K562 (cell line): ENCODE results near the gene IL3RA. TPM values are rescaled to one million over a fixed set of nuclear protein-coding genes. Genes with fewer than 3 reads are reported as not detected.
A peak's percentile ranks its signal among the peaks of the same experiment; 100 is the strongest.

ENCODE experiments used
- ATAC-seq: fragments of 200-7000 bp; cut with Tn5 transposase; 3 replicates; pipeline ENCODE4 v1.9.1; 2020; ENCODE audit warnings: moderate library complexity
- BruUV-seq: library from RNA; stranded (reverse); fragments of 400-500 nt; replicated peaks from 2 replicates; lab custom pipeline; 2021; lab: Mats Ljungman, UMichigan
- CTCF ChIA-PET: fragments of 300-600 bp; formaldehyde crosslinking; extraction: SDS; loops from one replicate; lab custom pipeline; 2021; ENCODE audit warnings: low intra/inter-chr PET ratio; lab: Yijun Ruan, JAX
- POLR2A ChIA-PET: fragments of 300-600, 350-650 bp; sonication (Branson Sonifier 250); formaldehyde crosslinking; extraction: SDS; loops from one replicate; lab custom pipeline; 2021; ENCODE audit warnings: antibody characterized with exemption, inconsistent platforms; lab: Yijun Ruan, JAX
- DNase-seq, 4 experiments: peaks; one replicate each; pipeline versions ENCODE4 v3.0.0 to v3.0.0-alpha.2; 2011 to 2018; ENCODE audit warnings: low spot score in 3 of 4, mixed read lengths in 3 of 4; ENCODE audit errors: extremely low read depth in 1 of 4
- FAIRE-seq: peaks from 2 replicates; lab custom pipeline; 2011; peaks lifted over from hg19 to GRCh38; lab: Jason Lieb, UNC
- H2AFZ ChIP-seq: 2 replicates; pipeline ENCODE4 v1.6.0; 2011; ENCODE audit warnings: low read depth, low read length, control low read depth, inconsistent platforms
- H3K27ac ChIP-seq: fragments of 200-600 bp; 3 replicates; pipeline ENCODE4 v1.8.0; 2011; ENCODE audit warnings: low read depth, mild to moderate bottlenecking, control low read depth, inconsistent platforms, low read length, moderate library complexity, mixed read lengths; ENCODE audit errors: extremely low read depth
- H3K27me3 ChIP-seq, 2 experiments: fragments of 300-600 bp in 1 of 2; 2 replicates in 1 of 2; 3 replicates in 1 of 2; pipeline versions ENCODE4 v1.6.0 to v1.8.0; 2011; ENCODE audit warnings: inconsistent platforms in 2 of 2, low read length in 2 of 2, mild to moderate bottlenecking in 1 of 2, mixed read lengths in 1 of 2, moderate library complexity in 1 of 2; ENCODE audit not compliant: control insufficient read depth in 2 of 2, insufficient read depth in 2 of 2
- H3K36me3 ChIP-seq: fragments of 300-600 bp; 3 replicates; pipeline ENCODE4 v1.8.0; 2011; ENCODE audit warnings: mild to moderate bottlenecking, low read length, inconsistent platforms; ENCODE audit not compliant: control insufficient read depth, insufficient read depth
- H3K4me1 ChIP-seq, 2 experiments: fragments of 200-600 bp in 1 of 2; replicated peaks in 1 of 2; 2 replicates in 1 of 2; 3 replicates in 1 of 2; pipeline versions ENCODE4 v1.5.1 to v1.8.0; 2011; ENCODE audit warnings: inconsistent platforms in 2 of 2, low read length in 2 of 2, mild to moderate bottlenecking in 1 of 2, mixed read lengths in 1 of 2, moderate library complexity in 1 of 2; ENCODE audit not compliant: control insufficient read depth in 2 of 2, insufficient read depth in 2 of 2
- H3K4me2 ChIP-seq: 2 replicates; pipeline ENCODE4 v1.6.1; 2011; ENCODE audit warnings: low read length, control low read depth, inconsistent platforms, mixed read lengths; ENCODE audit not compliant: insufficient read depth
- H3K4me3 ChIP-seq: fragments of 200-600 bp; sonication (generic), shearing (Covaris generic); 2 replicates; pipeline ENCODE4 v1.5.1; 2016; ENCODE audit warnings: control low read depth, inconsistent platforms
- H3K79me2 ChIP-seq: fragments of 200-600 bp; 3 replicates; pipeline ENCODE4 v1.8.0; 2011; ENCODE audit warnings: low read length, inconsistent platforms; ENCODE audit not compliant: control insufficient read depth, insufficient read depth
- H3K9ac ChIP-seq, 2 experiments: 2 replicates each; pipeline versions ENCODE4 v1.6.0 to v1.6.1; 2011; ENCODE audit warnings: low read depth in 2 of 2, low read length in 2 of 2, control low read depth in 1 of 2, inconsistent platforms in 1 of 2, mild to moderate bottlenecking in 1 of 2, mixed read lengths in 1 of 2; ENCODE audit not compliant: insufficient read depth in 1 of 2
- H3K9me1 ChIP-seq: one replicate; pipeline ENCODE4 v1.6.0; 2011; ENCODE audit warnings: inconsistent platforms, mild to moderate bottlenecking, low read length, moderate library complexity; ENCODE audit not compliant: control insufficient read depth, insufficient read depth
- H3K9me3 ChIP-seq: replicated peaks from 2 replicates; pipeline ENCODE4 v1.5.1; 2011; ENCODE audit warnings: low read depth, low read length, inconsistent platforms; ENCODE audit not compliant: control insufficient read depth, insufficient read depth
- H4K20me1 ChIP-seq: replicated peaks from 2 replicates; pipeline ENCODE4 v1.6.1; 2011; ENCODE audit warnings: low read length, inconsistent platforms, mixed read lengths; ENCODE audit not compliant: control insufficient read depth, insufficient read depth
- BRCA1 ChIP-seq, 2 experiments: fragments of 450-650 bp in 1 of 2; sonication (generic) in 1 of 2; formaldehyde crosslinking in 1 of 2; IDR thresholded peaks; 2 replicates each; pipeline versions ENCODE4 v1.5.0 to v1.6.1; 2017 to 2020; ENCODE audit warnings: mild to moderate bottlenecking in 1 of 2, missing genetic modification reagents in 1 of 2
- CBX5 ChIP-seq: IDR thresholded peaks from 2 replicates; pipeline ENCODE4 v1.6.1; 2014; ENCODE audit warnings: low read depth, borderline replicate concordance
- GATA2 ChIP-seq: sonication (generic); formaldehyde crosslinking; IDR thresholded peaks from 2 replicates; pipeline ENCODE4 v1.4.0; 2020; ENCODE audit warnings: mild to moderate bottlenecking, missing genetic modification reagents
- GATAD2B ChIP-seq: fragments of 450-650 bp; IDR thresholded peaks from 2 replicates; pipeline ENCODE4 v1.6.1; 2017; ENCODE audit warnings: mild to moderate bottlenecking, borderline replicate concordance
- HDAC1 ChIP-seq, 2 experiments: fragments of 450-650 bp; IDR thresholded peaks; 2 replicates each; pipeline ENCODE4 v1.6.1; 2016 to 2017; ENCODE audit warnings: inconsistent platforms in 1 of 2, mild to moderate bottlenecking in 1 of 2, moderate library complexity in 1 of 2
- MAFF ChIP-seq: IDR thresholded peaks from 2 replicates; pipeline ENCODE4 v1.6.1; 2012; ENCODE audit warnings: low read length, improper control_type of control experiment
- RBM25 ChIP-seq: fragments of 200-400 bp; formaldehyde crosslinking; IDR thresholded peaks from 2 replicates; pipeline ENCODE4 v1.6.1; 2018; ENCODE audit warnings: low read length, low read depth, moderate library complexity; ENCODE audit not compliant: severe bottlenecking
- SRSF1 ChIP-seq: fragments of 200-400 bp; formaldehyde crosslinking; IDR thresholded peaks from 2 replicates; pipeline ENCODE4 v1.6.1; 2017; ENCODE audit warnings: mild to moderate bottlenecking, low read depth, low read length, moderate library complexity
- SUPT5H ChIP-seq: fragments of 450-650 bp; IDR thresholded peaks from 2 replicates; pipeline ENCODE4 v1.6.1; 2016
- TBP ChIP-seq: optimal IDR thresholded peaks from 2 replicates; pipeline ENCODE3; 2011; ENCODE audit warnings: low read depth, low read length, improper control_type of control experiment
- TEAD1 ChIP-seq, 2 experiments: fragments of 450-650 bp in 1 of 2; sonication (generic) in 1 of 2; formaldehyde crosslinking; IDR thresholded peaks; 2 replicates each; pipeline versions ENCODE4 v1.4.0 to v1.8.0; 2020 to 2022; ENCODE audit warnings: mild to moderate bottlenecking in 2 of 2, missing genetic modification reagents in 1 of 2
- ZNF146 ChIP-seq: IDR thresholded peaks from one replicate; pipeline ENCODE4 v1.6.1; 2018; ENCODE audit warnings: missing compliant biosample characterization; ENCODE audit not compliant: unreplicated experiment
- ZNF41 ChIP-seq: fragments of 250-450 bp; sonication (Bioruptor Pico); conservative IDR thresholded peaks from 2 replicates; pipeline ENCODE4 v1.4.0; 2020; ENCODE audit warnings: mild to moderate bottlenecking
- ZNF445 ChIP-seq: fragments of 250-450 bp; sonication (Bioruptor Pico); IDR thresholded peaks from 2 replicates; pipeline ENCODE4 v1.4.0; 2020; ENCODE audit warnings: low read depth, mild to moderate bottlenecking, moderate library complexity
- ZNF57 ChIP-seq: fragments of 450-650 bp; formaldehyde crosslinking; IDR thresholded peaks from 2 replicates; pipeline ENCODE4 v1.4.0; 2020; ENCODE audit warnings: mild to moderate bottlenecking, moderate library complexity
- ZNF830 ChIP-seq: fragments of 250-450 bp; sonication (Bioruptor Pico); IDR thresholded peaks from 2 replicates; pipeline ENCODE4 v1.5.0; 2021; ENCODE audit warnings: mild to moderate bottlenecking
- WGBS: fragments of 100-300 bp; shearing (Covaris generic); methylation state at CpG from one replicate; pipeline ENCODE4 v1.1.6; 2016; ENCODE audit warnings: low coverage, mixed read lengths; ENCODE audit not compliant: insufficient coverage; ENCODE audit errors: missing lambda C conversion rate; 5-methylcytosine and 5-hydroxymethylcytosine counted together
- in situ Hi-C: fragments of 300-500 bp; cut with MboI; formaldehyde crosslinking; loops from 4 replicates; pipeline ENCODE4 v1.15.0; 2018; ENCODE audit warnings: inconsistent platforms, mixed read lengths
- intact Hi-C: fragments of 100-400 bp; cut with micrococcal nuclease; formaldehyde crosslinking; loops from 2 replicates; pipeline ENCODE4 v1.14.2; 2022
- polyA plus RNA-seq, 8 experiments: library from polyadenylated mRNA; depleted of rRNA in 4 of 8; stranded (reverse) in 5 of 8; unstranded in 3 of 8; fragments of >200 nt; fragmentation: Nextera tagmentation in 2 of 8; fragmentation: Illumina TruSeq in 1 of 8; extraction: Ambion mirVana in 2 of 8; extraction: Trizol in 1 of 8; gene quantifications; 2 replicates each; pipeline versions ENCODE4 v1.2.1 to v1.2.3, GENCODE V29; 2011 to 2014; ENCODE audit warnings: inconsistent platforms in 1 of 8, missing spikeins in 1 of 8
- total RNA-seq, 7 experiments: library from RNA; depleted of rRNA in 6 of 7; stranded (reverse); fragments of >200 nt in 6 of 7; fragmentation: Illumina TruSeq in 2 of 7; extraction: Trizol in 2 of 7; gene quantifications; 2 replicates each; pipeline versions ENCODE4 v1.2.1 to v1.2.3, GENCODE V29; 2011 to 2021; ENCODE audit warnings: low replicate concordance in 1 of 7

Gene IL3RA
- total and polyA plus RNA-seq, 9 of the 15 experiments (the other 6 are each of a cell fraction or from before 2014, with no cell fraction given) = not detected

- ChIA-PET CTCF (no interaction called here), POLR2A (no interaction called here)
- Histone ChIP-seq H3K27ac (no peak overlapping the region), H2AFZ (no peak overlapping the region), H3K27me3 (peaks cover 0 to 22% of the 10 kb centered on the region in 2 experiments; a peak in 2 of 5 replicates), H3K4me2 (no peak overlapping the region), H3K36me3 (no peaks in the 10 kb centered on the region), H3K4me3 (no peak overlapping the region), H3K4me1 (no peaks in the 10 kb centered on the region), H3K9ac (no peak overlapping the region), H4K20me1 (no peaks in the 10 kb centered on the region), H3K9me1 (no peaks in the 10 kb centered on the region), H3K9me3 (no peaks in the 10 kb centered on the region), H3K79me2 (no peaks in the 10 kb centered on the region)
- no peak for FAIRE-seq
- BruUV-seq = no TSS peak
- 23% methylated on average over 16 of the region's 18 CpGs for WGBS
- intact Hi-C loops = no loop called here
- no peak for ATAC-seq
- no peak for TF ChIP-seq ZNF41 (CRISPR knock-in tag)
- no peak for TF ChIP-seq SUPT5H
- TF ChIP-seq ZNF146 (CRISPR knock-in tag) = peak; percentile 77
- TF ChIP-seq GATAD2B = no peak
- TF ChIP-seq ZNF57 (CRISPR knock-in tag) = no peak
- TF ChIP-seq HDAC1 (IDR thresholded peaks at IDR 0.05) = no peak
- TF ChIP-seq ZNF830 (CRISPR knock-in tag) = no peak
- no peak for TF ChIP-seq ZNF445 (CRISPR knock-in tag)
- TF ChIP-seq TBP = no peak
- TF ChIP-seq TEAD1 (CRISPR knock-in tag; IDR thresholded peaks at IDR 0.05) = no peak
- no peak for TF ChIP-seq CBX5
- TF ChIP-seq RBM25 = peak; percentile 28
- TF ChIP-seq MAFF = no peak
- no peak for TF ChIP-seq GATA2
- TF ChIP-seq SRSF1 = no peak
- TF ChIP-seq BRCA1 (IDR thresholded peaks at IDR 0.05) = no peak
- TF ChIP-seq BRCA1 (CRISPR knock-in tag; IDR thresholded peaks at IDR 0.05) = no peak
- in situ Hi-C loops = no loop called here
- no peak for DNase-seq
These were observed 579 bp downstream of the IL3RA start for GRCh38 chrX:1336948-1337779.
